Muscle layer of colon (tissue), 2 donors: ENCODE results near the gene COQ4.

Source experiments
- H3K27ac ChIP-seq: one replicate; pipeline ENCODE4 v1.7.0; 2013; ENCODE audit warnings: low read depth, mild to moderate bottlenecking, low read length, moderate library complexity
- H3K27me3 ChIP-seq, 2 donors: one replicate each; pipeline ENCODE4 v1.7.0; 2013; ENCODE audit warnings: low read length in 2 of 2, mild to moderate bottlenecking in 2 of 2; ENCODE audit not compliant: insufficient read depth in 2 of 2, control insufficient read depth in 1 of 2
- H3K36me3 ChIP-seq: one replicate; pipeline ENCODE4 v1.7.0; 2013; ENCODE audit warnings: mild to moderate bottlenecking, low read length; ENCODE audit not compliant: insufficient read depth
- H3K4me1 ChIP-seq: one replicate; pipeline ENCODE4 v1.7.0; 2013; ENCODE audit warnings: mild to moderate bottlenecking, low read length; ENCODE audit not compliant: insufficient read depth
- H3K4me3 ChIP-seq, 2 donors: one replicate each; pipeline ENCODE4 v1.7.0; 2013; ENCODE audit warnings: low read length in 2 of 2, low read depth in 1 of 2, mild to moderate bottlenecking in 1 of 2, moderate library complexity in 1 of 2
- H3K9ac ChIP-seq: one replicate; pipeline ENCODE4 v1.7.0; 2013; ENCODE audit warnings: low read length
- H3K9me3 ChIP-seq: one replicate; pipeline ENCODE4 v1.7.0; 2013; ENCODE audit warnings: mild to moderate bottlenecking, low read length
- donor health status: abdominal sarcoma.
- donor health status: Adenocarcinoma of cecum.

Gene COQ4

GRCh38 chr9:128370367-128370751 lies 47.7 kb downstream of the COQ4 start:
- H3K27ac ChIP-seq: peak overlapping the region; percentile 87
- H3K27me3 ChIP-seq: no peaks in the 10 kb centered on the region
- H3K4me3 ChIP-seq: peak overlapping the region in 1 of 2 donors; percentile 90
- H3K9me3 ChIP-seq: no peaks in the 10 kb centered on the region
- peaks cover 6% of the 10 kb centered on the region for H3K36me3 ChIP-seq
- peak overlapping the region; percentile 78 for H3K9ac ChIP-seq
- H3K4me1 ChIP-seq: peaks cover 17% of the 10 kb centered on the region

GRCh38 chr9:128370752-128371629 lies 48.4 kb downstream of the COQ4 start, which contains the start of gene URM1:
Gene URM1, plus strand, starts transcription at chr9:128371374. Its CDS starts 7 bp downstream, at chr9:128371381.
- H3K4me1 ChIP-seq: peaks cover 15% of the 10 kb centered on the region

GRCh38 chr9:128371630-128372117 lies 49.0 kb downstream of the COQ4 start:
- Histone ChIP-seq H3K4me3 (peak overlapping the region; percentile 88 to 90), H3K27ac (peak overlapping the region; percentile 87), H3K4me1 (peaks cover 15% of the 10 kb centered on the region), H3K9ac (peak overlapping the region; percentile 90), H3K27me3 (no peaks in the 10 kb centered on the region), H3K36me3 (peaks cover 6% of the 10 kb centered on the region), H3K9me3 (no peaks in the 10 kb centered on the region)

More at GRCh38 chr9:128370752-128371629, 48.4 kb downstream of the COQ4 start, which contains the start of gene URM1:
- H3K27ac ChIP-seq: peak within 1 kb of the TSS; percentile 87
- H3K36me3 ChIP-seq: peaks cover 6% of the 10 kb centered on the region
- peak within 1 kb of the TSS; percentile 88 to 90 for H3K4me3 ChIP-seq
- H3K9me3 ChIP-seq: no peaks in the 10 kb centered on the region
- peak within 1 kb of the TSS; percentile 90 for H3K9ac ChIP-seq
- no peaks in the 10 kb centered on the region for H3K27me3 ChIP-seq

- peaks cover 15% of the 10 kb centered on the region for H3K4me1 ChIP-seq
- peak overlapping the region; percentile 90 for H3K9ac ChIP-seq
- H3K27me3 ChIP-seq: no peaks in the 10 kb centered on the region
- H3K36me3 ChIP-seq: peaks cover 6% of the 10 kb centered on the region
- H3K4me3 ChIP-seq: peak overlapping the region; percentile 88 to 90
- H3K9me3 ChIP-seq: no peaks in the 10 kb centered on the region
- peak overlapping the region; percentile 87 for H3K27ac ChIP-seq
Measured at GRCh38 chr9:128372188-128372641, 49.6 kb downstream of the COQ4 start.

DNA sequence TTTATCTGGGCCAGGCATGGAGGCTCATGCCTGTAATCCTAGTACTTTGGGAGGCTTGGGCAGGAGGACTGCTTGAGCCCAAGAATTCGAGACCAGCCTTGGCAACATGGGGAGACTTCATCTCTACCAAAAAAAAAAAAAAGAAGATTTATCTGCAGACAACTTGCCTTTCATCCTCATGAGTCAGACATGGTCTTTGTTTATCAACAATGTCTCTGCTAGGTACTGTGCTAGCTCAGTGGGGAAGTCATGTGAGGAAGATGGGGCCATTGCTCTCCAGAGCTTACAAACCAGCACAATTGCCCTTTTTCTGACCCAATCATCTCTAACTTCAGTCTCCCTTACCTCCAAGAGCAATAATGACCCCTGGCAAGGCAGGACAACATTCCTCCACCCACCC lies 50.1 kb downstream of the COQ4 start:
- H3K9ac ChIP-seq: no peak overlapping the region
- peaks cover 15% of the 10 kb centered on the region for H3K4me1 ChIP-seq
- H3K4me3 ChIP-seq: no peak overlapping the region
- no peaks in the 10 kb centered on the region for H3K9me3 ChIP-seq
- no peaks in the 10 kb centered on the region for H3K27me3 ChIP-seq
- H3K36me3 ChIP-seq: peaks cover 7% of the 10 kb centered on the region
- H3K27ac ChIP-seq: no peak overlapping the region

- Histone ChIP-seq H3K4me3 (no peak overlapping the region), H3K9me3 (no peaks in the 10 kb centered on the region), H3K36me3 (peaks cover 12% of the 10 kb centered on the region), H3K9ac (no peak overlapping the region), H3K4me1 (peaks cover 15% of the 10 kb centered on the region), H3K27me3 (no peaks in the 10 kb centered on the region), H3K27ac (no peak overlapping the region)
Measured at GRCh38 chr9:128374221-128374675, 51.6 kb downstream of the COQ4 start.

GRCh38 chr9:128375865-128376264 lies 53.2 kb downstream of the COQ4 start:
- no peak overlapping the region for H3K4me3 ChIP-seq
- peaks cover 17% of the 10 kb centered on the region for H3K36me3 ChIP-seq
- no peaks in the 10 kb centered on the region for H3K9me3 ChIP-seq
- peaks cover 11% of the 10 kb centered on the region for H3K4me1 ChIP-seq
- H3K27me3 ChIP-seq: no peaks in the 10 kb centered on the region
- H3K27ac ChIP-seq: no peak overlapping the region
- H3K9ac ChIP-seq: no peak overlapping the region

- Histone ChIP-seq H3K9me3 (no peaks in the 10 kb centered on the region), H3K9ac (no peak overlapping the region), H3K36me3 (peaks cover 29% of the 10 kb centered on the region), H3K27ac (no peak overlapping the region), H3K4me3 (no peak overlapping the region), H3K27me3 (no peaks in the 10 kb centered on the region), H3K4me1 (no peaks in the 10 kb centered on the region)
Measured at GRCh38 chr9:128382261-128382660, 59.6 kb downstream of the COQ4 start.

- no peaks in the 10 kb centered on the region for H3K27me3 ChIP-seq
- H3K4me3 ChIP-seq: no peak overlapping the region
- H3K9ac ChIP-seq: no peak overlapping the region
- peaks cover 33% of the 10 kb centered on the region for H3K36me3 ChIP-seq
- no peaks in the 10 kb centered on the region for H3K9me3 ChIP-seq
- no peak overlapping the region for H3K27ac ChIP-seq
- H3K4me1 ChIP-seq: no peaks in the 10 kb centered on the region
Measured at GRCh38 chr9:128383007-128383753, 60.5 kb downstream of the COQ4 start.
